Thoracic aorta (tissue), 2 donors: ENCODE measurements around the gene NRM. TPM values are rescaled to one million over a fixed set of nuclear protein-coding genes. Genes with fewer than 3 reads are reported as not detected.

Source experiments
- ATAC-seq: fragments of 150-250 bp; one replicate; pipeline ENCODE4 v1.8.0; 2017; ENCODE audit warnings: low read depth; ENCODE audit not compliant: insufficient number of reproducible peaks, low FRiP score
- DNase-seq: peaks from one replicate; pipeline ENCODE4 v3.0.0-alpha.2; 2020; ENCODE audit warnings: low spot score
- H3K27ac ChIP-seq, 2 donors: fragments of 200-600 bp; sonication (generic); 1 replicate in 1 of 2; 2 replicates in 1 of 2; pipeline ENCODE4 v1.5.1; 2016; ENCODE audit warnings: mild to moderate bottlenecking in 2 of 2, moderate library complexity in 2 of 2
- H3K27me3 ChIP-seq: fragments of 200-600 bp; sonication (generic); replicated peaks from 2 replicates; pipeline ENCODE4 v1.6.0; 2016; ENCODE audit warnings: mild to moderate bottlenecking; ENCODE audit not compliant: insufficient read depth
- H3K36me3 ChIP-seq: fragments of 200-600 bp; sonication (generic); one replicate; pipeline ENCODE4 v1.5.1; 2016
- H3K4me1 ChIP-seq, 2 donors: fragments of 200-600 bp; sonication (generic); 1 replicate in 1 of 2; 2 replicates in 1 of 2; pipeline versions ENCODE4 v1.5.1 to v1.6.0; 2016; ENCODE audit warnings: low read depth in 2 of 2, mild to moderate bottlenecking in 1 of 2; ENCODE audit not compliant: control insufficient read depth in 1 of 2
- H3K4me3 ChIP-seq: fragments of 200-600 bp; sonication (generic); 2 replicates; pipeline ENCODE4 v1.5.1; 2016; ENCODE audit warnings: mild to moderate bottlenecking
- H3K9me3 ChIP-seq: fragments of 200-600 bp; sonication (generic); 2 replicates; pipeline ENCODE4 v1.5.1; 2016
- CTCF ChIP-seq: fragments of 200-600 bp; sonication (generic); IDR thresholded peaks from one replicate; pipeline ENCODE4 v1.5.1; 2019; ENCODE audit warnings: antibody characterized with exemption
- total RNA-seq, 2 donors: library from RNA; depleted of rRNA; stranded (reverse); fragments of >200 nt; gene quantifications; one replicate each; pipeline versions ENCODE4 v1.1.0 to v1.2.3, GENCODE V29; 2016

NRM gene
- total RNA-seq, 2 donors from 2014 or later = 2.3 to 17.1 TPM

- peaks cover 26 to 50% of the 10 kb centered on the region in 2 donors for H3K4me1 ChIP-seq
- TF ChIP-seq CTCF = no peak
- no peaks in the 10 kb centered on the region for H3K9me3 ChIP-seq
- ATAC-seq (peak; percentile 50), DNase-seq (peak; percentile 72)
- no peaks in the 10 kb centered on the region for H3K27me3 ChIP-seq
- H3K27ac ChIP-seq = peak overlapping the region; percentile 100
- peaks cover 24% of the 10 kb centered on the region for H3K36me3 ChIP-seq
- H3K4me3 ChIP-seq = peak overlapping the region; percentile 99
These were observed 8.4 kb downstream of the NRM start for GRCh38 chr6:30682143-30683117.

GRCh38 chr6:30681766-30682142 is 9.0 kb downstream of the NRM start:
- H3K36me3 ChIP-seq = peaks cover 31% of the 10 kb centered on the region
- peaks cover 26 to 50% of the 10 kb centered on the region in 2 donors for H3K4me1 ChIP-seq
- ATAC-seq = no peak
- peak overlapping the region; percentile 99 for H3K4me3 ChIP-seq
- H3K27ac ChIP-seq = peak overlapping the region; percentile 100
- H3K9me3 ChIP-seq = no peaks in the 10 kb centered on the region
- no peak for DNase-seq
- no peak for TF ChIP-seq CTCF
- H3K27me3 ChIP-seq = no peaks in the 10 kb centered on the region

GRCh38 chr6:30679765-30680535 is 10.8 kb downstream of the NRM start:
- Histone ChIP-seq H3K36me3 (peaks cover 41% of the 10 kb centered on the region), H3K9me3 (no peaks in the 10 kb centered on the region), H3K4me1 (peaks cover 26 to 45% of the 10 kb centered on the region in 2 donors), H3K27me3 (no peaks in the 10 kb centered on the region), H3K27ac (peak overlapping the region; percentile 46 to 100), H3K4me3 (peak overlapping the region; percentile 99)
- DNase-seq = no peak
- no peak for ATAC-seq
- no peak for TF ChIP-seq CTCF

GRCh38 chr6:30678964-30679726 is 11.6 kb downstream of the NRM start:
- Histone ChIP-seq H3K27ac (peak overlapping the region; percentile 46 to 100), H3K36me3 (peaks cover 41% of the 10 kb centered on the region), H3K4me3 (peak overlapping the region; percentile 99), H3K9me3 (no peaks in the 10 kb centered on the region), H3K27me3 (no peaks in the 10 kb centered on the region), H3K4me1 (peaks cover 26 to 43% of the 10 kb centered on the region in 2 donors)
- TF ChIP-seq CTCF = peak; percentile 92
- ATAC-seq = no peak
- DNase-seq = no peak
